Measurements from ENCODE around the gene ATF7.

DNA sequence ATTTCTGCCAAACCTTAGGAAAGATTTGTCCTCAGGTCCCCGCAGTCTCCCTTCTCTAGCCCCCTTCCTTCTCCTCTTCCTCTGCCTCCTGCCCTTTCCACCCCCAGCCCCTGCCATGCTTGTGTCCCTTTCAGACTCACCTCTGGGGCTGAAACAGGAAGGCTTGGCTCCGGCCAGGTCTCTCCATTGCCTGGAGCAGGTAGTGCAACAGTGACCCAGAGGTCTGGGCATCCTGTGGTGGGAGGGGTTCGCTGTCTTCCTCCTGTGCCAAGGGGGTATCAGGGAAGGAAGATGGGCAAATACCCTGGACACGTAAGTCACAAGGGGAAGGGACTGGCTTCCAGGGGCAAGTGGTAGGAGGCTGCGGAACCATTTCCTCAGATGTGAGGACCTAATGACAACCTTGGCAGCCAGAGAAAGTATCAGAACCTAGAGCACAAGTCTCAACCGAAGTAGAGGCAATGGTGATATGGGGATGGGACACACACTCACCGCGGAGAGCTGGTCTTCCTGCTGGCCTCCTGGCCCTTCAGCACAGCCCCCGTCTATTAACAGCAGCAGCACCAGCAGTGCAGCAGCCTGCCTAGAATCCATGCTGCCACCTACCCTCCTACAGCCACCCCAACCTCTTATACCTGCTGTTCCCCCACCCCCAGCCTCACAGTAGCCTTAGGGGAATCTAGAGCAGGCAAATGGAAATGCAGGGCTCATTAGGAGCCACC is 119.1 kb downstream of the ATF7 start, which contains the start of gene NPFF:
- TF ChIP-seq CTCF (conservative IDR thresholded peaks at IDR 0.05; ENCODE audit: low read depth, low read length) (no peak), CHD1 (IDR thresholded peaks at IDR 0.05; ENCODE audit: low read depth, low read length) (no peak), POLR2A (IDR thresholded peaks at IDR 0.05; ENCODE audit: low read depth, low read length) (no peak), RCOR1 (IDR thresholded peaks at IDR 0.05; ENCODE audit: insufficient replicate concordance, low read length) (no peak), RAD21 (IDR thresholded peaks at IDR 0.05; ENCODE audit: low read length) (no peak), BHLHE40 (IDR thresholded peaks at IDR 0.05; ENCODE audit: low read depth, low read length) (no peak), MXI1 (IDR thresholded peaks at IDR 0.05; ENCODE audit: borderline replicate concordance, low read depth, low read length) (no peak), FOS (IDR thresholded peaks at IDR 0.05; ENCODE audit: low read depth, low read length) (no peak), CEBPB (IDR thresholded peaks at IDR 0.05; ENCODE audit: low read depth, low read length) (no peak), RFX5 (IDR thresholded peaks at IDR 0.05; ENCODE audit: low read depth, low read length) (no peak), MAZ (IDR thresholded peaks at IDR 0.05; ENCODE audit: borderline replicate concordance, low read depth, low read length) (no peak), MAFK (IDR thresholded peaks at IDR 0.05; ENCODE audit: low read depth, low read length) (no peak), NFE2L2 (IDR thresholded peaks at IDR 0.05; ENCODE audit: low read depth, low read length) (no peak)
- TF ChIP-seq, protein P1, sequence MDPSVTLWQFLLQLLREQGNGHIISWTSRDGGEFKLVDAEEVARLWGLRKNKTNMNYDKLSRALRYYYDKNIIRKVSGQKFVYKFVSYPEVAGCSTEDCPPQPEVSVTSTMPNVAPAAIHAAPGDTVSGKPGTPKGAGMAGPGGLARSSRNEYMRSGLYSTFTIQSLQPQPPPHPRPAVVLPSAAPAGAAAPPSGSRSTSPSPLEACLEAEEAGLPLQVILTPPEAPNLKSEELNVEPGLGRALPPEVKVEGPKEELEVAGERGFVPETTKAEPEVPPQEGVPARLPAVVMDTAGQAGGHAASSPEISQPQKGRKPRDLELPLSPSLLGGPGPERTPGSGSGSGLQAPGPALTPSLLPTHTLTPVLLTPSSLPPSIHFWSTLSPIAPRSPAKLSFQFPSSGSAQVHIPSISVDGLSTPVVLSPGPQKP (IDR thresholded peaks at IDR 0.05; ENCODE audit: borderline replicate concordance, low read depth, low read length): no peak

Measured in IMR-90 (cell line).